ENCODE data around the gene CD59.

- TF ChIP-seq CTCF (IDR thresholded peaks at IDR 0.05), result no peak
- no peak for TF ChIP-seq REST (IDR thresholded peaks at IDR 0.05; ENCODE audit: insufficient read depth in 1 of 2, low read depth in 2 of 2, low read length in 1 of 2)
- no peak for TF ChIP-seq POLR2AphosphoS5 (IDR thresholded peaks at IDR 0.05; ENCODE audit: low read depth, low read length)
- no peak for TF ChIP-seq SIN3A (IDR thresholded peaks at IDR 0.05; ENCODE audit: borderline replicate concordance, insufficient read depth, low read depth, low read length)
- TF ChIP-seq TCF7L2 (IDR thresholded peaks at IDR 0.05; ENCODE audit: low read depth, low read length), result no peak
These were observed 16.6 kb downstream of the CD59 start for GRCh38 chr11:33719587-33719986.
